Measurements from ENCODE around the gene SKIDA1.

- TF ChIP-seq CTCF (IDR thresholded peaks at IDR 0.05; ENCODE audit: low read depth, low read length, poor library complexity, severe bottlenecking) (no peak), EZH2phosphoT487 (IDR thresholded peaks at IDR 0.05; ENCODE audit: borderline replicate concordance, low read length) (no peak)
Measured at GRCh38 chr10:21512573-21513404, 12.7 kb downstream of the SKIDA1 start.
